HTR-8/SVneo (cell line): Measurements from ENCODE around the gene TMEM33.
A peak's percentile ranks its signal among the peaks of the same experiment; 100 is the strongest.

Source experiments
- DNase-seq: peaks from one replicate; pipeline ENCODE4 v3.0.0; 2011; ENCODE audit warnings: low spot score, mixed read lengths; ENCODE audit not compliant: insufficient read length
- FAIRE-seq: peaks from 2 replicates; lab custom pipeline; 2011; peaks lifted over from hg19 to GRCh38; lab: Jason Lieb, UNC

The TMEM33 gene

DNA sequence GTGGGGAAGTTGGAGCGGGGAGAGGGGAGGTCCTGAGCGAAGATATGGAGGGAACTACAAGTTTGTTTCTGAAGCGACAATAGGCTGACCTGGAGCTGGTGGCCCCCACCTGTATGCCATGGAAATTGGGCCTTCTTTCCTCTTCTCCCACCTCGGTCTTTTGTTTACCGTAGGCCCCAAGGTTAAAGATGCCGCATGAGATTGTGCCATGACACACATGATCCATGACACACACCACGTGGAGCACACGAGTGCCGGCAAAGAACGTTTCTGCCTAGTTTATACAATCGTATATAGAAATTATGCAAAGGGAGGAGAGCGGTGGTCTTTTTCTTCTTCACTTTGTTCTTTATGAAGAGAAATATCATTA is 408 bp downstream of the TMEM33 start:
- DNase-seq (no peak), FAIRE-seq (no peak)

DNA sequence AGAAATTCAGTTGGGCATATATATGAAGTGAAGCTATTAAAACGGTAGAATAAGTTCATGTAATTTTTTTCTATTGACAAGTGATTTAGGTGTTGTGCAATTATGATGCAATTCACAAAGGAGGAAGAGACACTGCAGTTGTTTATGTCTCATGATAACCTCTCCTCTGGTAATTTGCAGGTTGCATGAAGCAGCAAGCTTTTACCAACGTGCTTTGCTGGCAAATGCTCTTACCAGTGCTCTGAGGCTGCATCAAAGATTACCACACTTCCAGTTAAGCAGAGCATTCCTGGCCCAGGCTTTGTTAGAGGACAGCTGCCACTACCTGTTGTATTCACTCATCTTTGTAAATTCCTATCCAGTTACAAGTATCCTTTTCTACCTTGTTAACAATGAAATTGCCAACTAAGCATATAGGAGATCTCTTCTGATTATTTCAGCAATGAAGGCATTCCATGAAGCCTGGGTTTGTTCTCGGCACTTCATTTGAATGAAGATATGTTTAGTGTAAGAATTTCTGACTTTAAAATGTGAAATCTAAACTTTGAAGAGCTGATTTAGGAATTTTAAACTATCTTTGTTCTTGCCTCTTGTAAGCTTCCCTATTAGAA is 3.9 kb downstream of the TMEM33 start:
- DNase-seq (no peak), FAIRE-seq (no peak)

DNA sequence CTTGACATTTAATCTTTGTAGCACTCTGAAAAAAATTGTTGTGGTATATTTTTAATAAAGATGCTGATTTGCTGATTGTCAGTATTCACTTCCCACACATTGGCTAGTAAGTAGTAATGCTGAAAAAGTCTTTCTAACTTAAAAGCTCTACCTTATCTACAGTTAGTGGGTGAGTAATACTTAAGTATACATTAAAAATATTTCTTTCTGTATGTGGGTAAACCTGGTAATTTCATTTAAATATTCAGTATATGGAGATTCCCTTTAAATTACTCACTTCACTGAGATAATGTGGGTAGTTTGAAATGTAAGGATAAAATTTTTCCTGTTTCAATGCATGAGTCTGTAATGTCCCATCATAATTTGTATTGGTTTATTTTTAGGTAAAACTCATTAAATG is 5.6 kb downstream of the TMEM33 start:
- DNase-seq (no peak), FAIRE-seq (no peak)

DNA sequence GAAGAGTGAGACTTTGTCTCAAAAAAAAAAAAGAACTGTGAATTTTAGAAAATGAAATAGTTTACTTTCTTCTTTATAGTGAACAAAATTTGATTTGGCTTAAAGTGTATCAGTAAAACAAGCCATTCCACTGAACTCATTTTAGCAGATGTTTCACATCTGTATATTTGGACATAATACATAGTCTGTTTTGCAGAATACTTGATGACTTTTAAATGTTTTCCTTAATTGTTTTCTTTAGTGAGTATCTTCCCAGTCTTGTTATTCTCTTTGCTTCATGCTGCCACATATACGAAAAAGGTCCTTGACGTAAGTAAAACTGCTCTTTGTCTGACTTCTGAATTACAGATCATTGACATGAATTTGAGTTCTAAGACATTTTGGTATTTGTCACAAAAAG is 8.3 kb downstream of the TMEM33 start:
- FAIRE-seq (no peak), DNase-seq (no peak)

DNA sequence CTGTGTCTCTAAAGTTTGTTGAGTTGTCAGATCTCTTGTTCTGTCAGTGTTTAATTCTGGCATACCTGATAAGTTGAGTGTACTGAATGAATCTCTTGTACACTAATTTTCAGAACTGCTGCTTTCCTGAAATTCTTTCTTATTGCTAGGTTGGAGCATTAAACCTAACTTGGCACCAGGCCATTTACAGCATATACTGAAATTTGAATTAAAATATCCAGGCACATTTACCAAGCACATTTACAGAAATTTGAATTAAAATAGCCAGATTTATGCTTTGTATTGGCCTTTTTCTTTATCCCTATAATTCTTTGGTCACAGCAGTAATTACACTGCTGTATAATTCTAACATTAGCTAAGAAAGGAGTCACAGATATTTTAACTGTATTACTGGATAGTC is 8.9 kb downstream of the TMEM33 start:
- FAIRE-seq = no peak
- DNase-seq = no peak

DNA sequence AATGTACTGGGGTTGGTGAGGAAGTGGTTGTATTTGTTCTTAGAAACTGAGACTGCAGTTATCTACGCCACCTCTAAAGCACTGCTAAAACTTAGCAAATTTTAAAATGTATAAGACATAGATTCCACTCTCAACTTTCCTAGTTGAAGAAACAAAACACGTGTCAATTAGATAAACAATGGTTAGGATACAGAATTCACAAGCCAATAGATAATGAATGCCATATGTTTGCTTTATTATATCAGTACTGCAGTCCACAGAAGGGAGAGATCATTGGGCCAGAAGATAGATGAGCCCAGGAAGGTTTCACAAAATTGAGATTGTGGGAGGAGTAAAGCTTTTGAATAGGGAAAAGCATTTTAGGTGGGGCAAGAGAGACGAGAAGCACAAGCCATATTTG is 14.3 kb downstream of the TMEM33 start:
- DNase-seq (no peak), FAIRE-seq (no peak)

DNA sequence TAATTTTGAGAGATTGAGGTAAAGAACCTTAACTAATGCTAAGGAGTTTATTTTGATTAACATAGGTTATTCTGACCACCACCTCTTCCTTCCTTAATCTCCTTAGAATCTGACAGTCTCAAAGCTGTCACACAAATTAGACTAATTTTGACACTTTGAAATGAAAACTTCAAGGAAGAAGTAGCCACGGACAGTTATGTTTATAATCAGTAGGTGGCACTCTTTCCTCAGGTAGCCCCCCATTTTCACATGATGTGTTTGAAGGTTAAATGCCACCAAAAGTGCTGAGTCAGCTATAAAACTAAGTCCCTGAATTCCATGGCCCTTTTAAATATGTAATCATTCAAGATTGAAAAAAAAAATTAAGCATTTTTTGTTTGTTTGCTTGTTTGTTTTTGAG is 22.4 kb downstream of the TMEM33 start:
- FAIRE-seq (no peak), DNase-seq (peak; percentile 44)

DNA sequence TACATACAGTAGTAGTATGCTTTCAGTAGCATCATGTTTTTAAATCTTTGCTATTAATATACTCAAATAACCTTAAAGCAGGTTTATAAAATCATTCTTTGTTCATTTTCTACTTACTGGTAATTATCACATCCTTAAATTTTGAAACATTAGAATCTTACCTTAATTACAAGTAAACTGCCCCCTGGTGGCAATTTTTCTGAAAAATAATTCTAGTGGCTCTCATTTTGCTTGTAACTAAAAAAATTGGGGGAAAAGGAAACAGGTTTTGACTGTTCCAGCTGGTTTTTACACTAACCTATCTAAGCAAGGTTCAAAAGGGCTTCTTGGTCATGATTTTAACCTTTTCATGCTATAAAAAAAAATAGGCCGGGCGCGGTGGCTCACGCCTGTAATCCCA is 27.9 kb downstream of the TMEM33 start:
- no peak for DNase-seq
- FAIRE-seq = no peak

DNA sequence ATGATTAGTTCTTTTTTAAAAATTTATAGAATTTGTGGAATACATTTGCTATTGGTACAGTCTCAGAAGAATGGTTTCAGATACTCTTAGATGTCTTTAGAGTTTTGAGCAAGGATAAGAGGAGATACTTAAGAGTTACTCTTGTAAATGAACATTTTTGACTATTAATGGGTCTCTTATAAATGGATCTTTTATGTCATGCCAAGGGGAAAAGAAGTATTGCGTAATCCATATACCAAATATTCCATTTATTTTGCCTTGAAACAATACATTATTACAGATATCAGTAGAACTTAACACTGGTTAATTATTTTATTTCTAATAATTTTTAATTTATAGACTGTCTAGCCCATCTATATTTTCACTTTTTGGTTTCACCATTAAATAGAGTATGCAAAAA is 29.2 kb downstream of the TMEM33 start:
- FAIRE-seq (no peak), DNase-seq (no peak)

DNA sequence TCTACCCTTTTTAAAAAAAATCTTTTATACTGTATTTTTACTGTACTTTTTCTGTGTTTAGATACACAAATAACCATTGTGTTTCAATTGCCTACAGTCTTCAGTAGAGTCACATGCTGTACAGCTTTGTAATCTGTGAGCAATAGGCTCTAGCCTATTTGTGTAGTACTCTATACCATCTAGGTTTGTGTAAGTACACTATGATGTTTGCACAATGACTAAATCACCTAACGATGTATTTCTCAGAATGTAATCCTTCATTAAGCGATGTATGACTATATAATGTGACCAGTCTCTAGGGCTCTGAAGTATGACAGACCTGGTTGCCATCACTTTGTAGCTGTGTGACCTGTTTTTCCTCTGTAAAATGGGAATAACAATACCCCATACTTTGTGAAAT is 32.2 kb downstream of the TMEM33 start:
- FAIRE-seq (no peak), DNase-seq (no peak)

DNA sequence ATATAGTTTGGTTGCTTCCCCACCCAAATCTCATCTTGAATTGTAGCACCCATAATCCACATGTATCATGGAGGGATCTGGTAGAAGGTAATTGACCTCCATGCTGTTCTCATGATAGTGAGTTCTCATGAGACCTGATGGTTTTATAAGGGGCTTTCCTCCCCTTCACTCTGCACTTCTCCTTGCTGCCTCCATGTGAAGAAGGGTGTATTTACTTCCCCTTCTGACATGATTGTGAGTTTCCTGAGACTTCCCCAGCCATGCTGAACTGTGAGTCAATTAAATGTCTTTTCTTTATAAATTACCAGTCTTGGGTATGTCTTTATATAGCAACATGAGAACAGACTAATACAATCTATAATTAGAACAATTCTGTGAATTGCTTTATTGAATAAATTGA is 34.4 kb downstream of the TMEM33 start:
- DNase-seq (no peak), FAIRE-seq (no peak)

DNA sequence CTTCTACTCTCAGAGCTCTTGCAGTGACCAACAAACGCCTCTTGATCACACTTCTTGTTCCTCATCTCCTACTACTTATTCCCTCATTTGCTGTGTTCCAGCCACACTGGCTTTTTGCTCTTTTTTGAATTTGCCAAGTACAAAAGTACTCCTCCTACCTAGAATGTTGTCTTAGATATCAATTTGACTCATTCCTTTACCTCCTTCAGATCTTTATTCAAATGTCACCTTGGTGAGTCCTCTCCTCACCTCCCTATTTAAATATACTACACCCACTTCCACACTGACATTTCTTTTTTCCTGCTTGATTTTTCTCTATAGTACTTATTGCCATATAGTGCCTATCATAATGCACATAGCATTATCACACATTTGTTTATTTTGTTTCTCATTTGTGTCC is 40.1 kb downstream of the TMEM33 start:
- FAIRE-seq = no peak

DNA sequence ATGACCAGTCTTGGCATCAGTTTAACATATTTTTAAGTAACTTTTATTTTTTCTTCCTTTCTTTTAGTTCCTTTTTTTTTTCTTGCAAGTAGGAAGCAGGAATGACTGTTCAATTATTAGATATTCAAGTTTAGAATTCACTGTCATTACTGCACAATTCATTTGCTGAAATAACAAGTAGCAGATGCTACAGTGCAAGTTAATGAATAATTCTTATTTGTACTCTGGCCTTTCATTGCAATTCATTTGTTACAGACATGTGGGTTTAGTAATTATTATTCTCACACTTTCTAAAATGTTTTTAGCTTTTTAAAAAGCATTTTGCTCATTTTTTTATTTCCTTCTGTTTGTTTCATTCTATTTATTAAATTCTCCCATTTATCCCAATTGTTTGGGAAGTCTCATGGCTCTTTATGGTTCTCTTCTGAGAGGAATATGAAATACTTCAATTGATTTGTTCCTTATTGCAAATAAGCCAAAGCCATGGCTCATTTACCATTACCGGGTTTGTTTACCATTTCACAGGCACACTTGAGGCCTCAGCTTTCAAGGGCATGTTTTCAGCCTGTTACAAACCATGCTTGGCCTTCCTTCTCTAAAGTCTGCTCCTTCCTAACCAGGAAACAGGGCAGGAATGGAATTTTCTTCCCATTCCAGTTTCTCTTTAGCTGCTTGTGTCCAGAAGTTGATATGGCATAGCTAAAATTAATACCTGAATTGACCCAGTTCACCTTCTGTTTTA is 41.7 kb downstream of the TMEM33 start:
- DNase-seq (no peak), FAIRE-seq (no peak)

More for the DNA sequence above, 40.1 kb downstream of the TMEM33 start:
- no peak for DNase-seq

DNA sequence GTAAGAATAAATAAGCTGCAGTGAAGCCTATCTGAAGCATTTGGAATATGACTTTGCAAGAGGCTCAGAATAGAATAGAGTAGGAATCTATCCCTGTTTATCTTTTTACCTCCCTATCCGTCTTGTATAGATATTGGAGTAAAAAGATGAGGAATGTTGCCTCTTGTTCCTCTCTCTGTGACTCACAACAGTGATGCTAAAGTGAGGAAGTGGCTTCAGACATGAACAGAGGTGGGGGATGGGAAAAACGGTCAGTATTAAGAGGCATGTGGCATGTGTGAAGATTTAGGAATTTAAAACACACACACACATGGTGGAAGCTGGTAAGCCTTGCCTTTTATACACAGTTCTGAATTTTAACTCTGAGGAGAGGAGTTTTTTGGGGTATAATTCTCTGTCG is 42.5 kb downstream of the TMEM33 start:
- FAIRE-seq (no peak), DNase-seq (no peak)

DNA sequence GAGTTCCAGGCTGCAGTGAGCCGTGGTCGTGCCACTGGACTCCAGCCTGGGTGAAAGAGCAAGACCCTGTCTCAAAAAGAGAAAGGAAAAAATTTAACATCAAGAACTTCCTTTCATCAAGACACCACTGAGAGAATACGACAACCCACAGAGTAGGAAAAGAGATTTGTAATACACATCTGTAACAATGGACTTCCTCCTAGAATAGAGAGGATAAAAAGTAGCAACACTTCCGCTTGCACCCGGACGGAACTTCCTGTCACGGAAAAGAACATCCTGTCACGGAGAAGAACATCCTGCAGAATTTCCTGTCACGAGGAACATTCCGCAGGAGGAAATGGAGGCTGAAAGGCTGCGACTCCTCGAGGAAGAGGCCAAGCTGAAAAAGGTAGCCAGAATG is 46.2 kb downstream of the TMEM33 start, which contains the start of gene DCAF4L1:
Gene DCAF4L1, plus strand, starts transcription at position 301 of the 400 bp plus-strand sequence. Its CDS starts 37 bp downstream, at position 338.
- DNase-seq = no peak
- FAIRE-seq = no peak

DNA sequence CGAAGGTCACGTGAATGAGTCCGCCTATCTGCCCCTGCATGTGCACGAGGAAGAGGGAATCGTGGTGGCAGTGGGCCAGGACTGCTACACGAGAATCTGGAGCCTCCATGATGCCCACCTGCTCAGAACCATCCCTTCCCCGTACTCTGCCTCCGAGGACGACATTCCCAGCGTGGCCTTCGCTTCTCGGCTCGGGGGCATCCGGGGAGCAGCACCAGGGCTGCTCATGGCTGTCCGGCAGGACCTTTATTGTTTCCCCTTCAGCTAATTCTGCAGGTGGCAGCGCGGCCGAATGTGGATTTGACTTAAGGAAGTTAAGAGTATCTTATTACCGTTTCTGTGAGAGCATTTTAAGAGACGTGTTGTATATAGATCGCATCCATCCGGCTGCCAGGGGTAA is 47.5 kb downstream of the TMEM33 start:
- no peak for FAIRE-seq

DNA sequence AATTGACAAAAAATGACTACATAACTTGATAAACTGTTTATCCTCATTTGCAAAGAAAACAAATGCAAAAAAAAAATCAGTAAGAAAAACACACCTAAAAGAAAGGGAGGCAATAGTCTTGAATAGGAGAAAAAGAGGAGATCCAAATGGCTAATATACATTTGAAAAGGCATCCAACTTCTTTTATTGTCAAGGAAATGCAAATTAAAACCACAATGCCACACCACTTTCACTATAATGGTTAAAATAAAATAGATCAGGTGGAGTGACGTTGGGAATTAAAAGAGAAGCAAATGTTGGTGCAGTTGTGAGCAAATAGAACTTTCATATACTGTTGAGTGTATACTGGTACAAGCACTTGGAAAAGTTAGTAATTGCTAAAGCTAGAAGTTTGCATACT is 49.9 kb downstream of the TMEM33 start:
- FAIRE-seq (no peak), DNase-seq (no peak)

More for the DNA sequence above, 47.5 kb downstream of the TMEM33 start:
- no peak for DNase-seq

DNA sequence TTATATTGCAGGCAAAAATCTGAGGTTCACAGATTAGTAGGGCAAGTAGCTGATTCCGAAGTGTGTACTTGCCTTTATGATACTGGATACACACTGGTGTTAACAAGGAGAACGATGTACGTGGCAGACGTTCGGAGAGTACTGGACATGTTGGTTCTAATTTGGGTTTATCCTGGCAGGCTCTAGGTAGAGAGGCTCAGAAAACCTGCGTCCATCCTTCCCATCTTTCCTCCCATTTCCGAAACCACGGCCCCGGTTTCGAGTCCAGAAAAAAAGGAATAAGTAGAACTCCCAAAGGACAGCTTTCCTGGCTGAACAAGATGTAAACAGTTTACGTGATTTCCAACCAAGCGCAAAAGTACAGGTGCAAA is 54.8 kb downstream of the TMEM33 start:
- DNase-seq (no peak), FAIRE-seq (peak; percentile 20)

DNA sequence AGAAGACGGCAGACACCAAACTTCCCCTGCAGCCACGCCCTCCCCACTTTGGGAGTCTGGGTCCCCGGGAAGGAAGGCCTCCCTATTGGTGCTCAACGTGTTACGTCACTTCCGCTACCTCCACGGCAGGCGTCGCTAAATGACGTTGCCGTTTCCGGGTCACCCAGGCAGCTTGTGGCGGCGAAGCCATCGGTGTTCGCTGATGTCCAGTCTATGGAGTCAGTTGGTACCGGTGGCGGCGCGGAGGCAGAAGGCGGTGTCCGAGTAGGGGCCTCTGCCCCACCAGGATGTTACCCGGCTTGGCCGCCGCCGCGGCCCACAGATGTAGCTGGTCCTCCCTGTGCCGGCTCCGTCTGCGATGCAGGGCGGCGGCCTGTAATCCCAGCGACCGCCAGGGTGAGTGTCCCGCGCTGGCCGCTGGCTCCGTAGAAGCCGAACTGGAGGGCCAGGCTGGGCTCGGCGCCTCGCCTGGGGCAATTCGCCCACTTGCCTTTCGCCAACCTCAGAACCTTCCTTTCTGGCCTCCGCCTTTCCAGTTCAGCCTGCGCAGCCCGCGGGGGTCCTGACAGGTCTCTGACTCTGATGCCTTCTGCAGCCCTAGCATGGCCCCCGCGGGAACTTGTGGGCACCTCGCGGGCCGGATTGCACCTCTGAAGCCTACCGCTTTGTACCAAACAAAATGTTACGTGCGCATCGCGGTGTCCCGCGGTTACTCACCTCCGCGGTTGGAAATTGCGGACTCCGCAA is 55.3 kb downstream of the TMEM33 start, which contains the start of gene SLC30A9:
Gene SLC30A9, plus strand, starts transcription at position 166 of the 747 bp plus-strand sequence. Its CDS starts 122 bp downstream, at position 288.
- peak; percentile 97 for FAIRE-seq

DNA sequence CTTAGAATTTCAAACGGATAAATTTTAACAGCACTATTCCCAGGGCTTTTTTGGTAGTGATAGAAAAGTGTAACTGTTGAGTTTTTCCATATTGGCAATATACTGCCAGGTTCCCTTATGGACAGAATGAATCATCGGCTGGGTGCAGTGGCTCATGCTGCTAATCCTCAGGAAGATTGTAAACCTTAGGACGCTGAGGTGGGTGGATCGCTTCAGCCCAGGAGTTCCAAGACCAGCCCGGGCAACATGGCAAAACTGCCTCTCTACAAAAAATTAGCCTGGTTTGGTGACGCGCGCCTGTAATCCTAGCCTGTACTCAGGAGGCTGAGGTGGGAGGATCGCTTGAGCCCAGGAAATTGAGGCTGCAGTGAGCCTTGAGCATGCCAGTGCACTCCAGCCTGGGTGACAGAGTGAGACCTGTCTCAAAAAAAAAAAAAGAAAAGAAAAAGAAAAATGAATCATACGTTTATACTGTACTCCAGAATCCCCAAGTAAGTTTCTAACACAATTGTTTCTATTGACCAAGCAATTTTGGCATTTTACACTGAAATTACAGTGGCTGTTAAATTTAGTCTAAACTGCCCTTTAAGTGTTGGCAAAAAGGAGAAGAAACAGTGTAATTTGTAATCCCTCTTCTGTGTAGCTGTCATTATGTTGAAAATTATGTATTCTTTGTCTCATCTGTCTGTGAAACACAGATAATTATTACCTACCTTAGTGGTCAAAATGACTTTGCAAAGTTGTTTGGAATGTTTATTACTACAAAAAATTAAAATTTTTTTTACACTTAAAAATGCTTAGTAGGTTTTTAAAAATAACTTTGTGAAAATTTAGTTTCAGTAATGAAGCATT is 56.9 kb downstream of the TMEM33 start:
- DNase-seq (no peak), FAIRE-seq (no peak)

More for the DNA sequence above, 55.3 kb downstream of the TMEM33 start, which contains the start of gene SLC30A9:
- DNase-seq = peak; percentile 98
